Measurements from ENCODE around the gene ZNF385A.
"Not testable (repeated sequence)": the region's sequence is repeated elsewhere in the genome, so short reads cannot be mapped to it uniquely, and the experiment has no call there.

Gene ZNF385A

GRCh38 chr12:54372113-54372806 is 12.3 kb downstream of the ZNF385A start:
- DNase-seq: no peak

GRCh38 chr12:54371328-54372112 is 13.0 kb downstream of the ZNF385A start:
- DNase-seq: no peak

- DNase-seq: no peak
Measured at GRCh38 chr12:54370171-54370730, 14.3 kb downstream of the ZNF385A start.

GRCh38 chr12:54369597-54370131 is 14.9 kb downstream of the ZNF385A start:
- no peak for DNase-seq

- peak; percentile 76 for DNase-seq
Measured at GRCh38 chr12:54368709-54369596, 15.6 kb downstream of the ZNF385A start.

- no peak for DNase-seq
Measured at GRCh38 chr12:54368025-54368708, 16.4 kb downstream of the ZNF385A start.

- no peak for DNase-seq
Measured at GRCh38 chr12:54364413-54364812, 20.1 kb downstream of the ZNF385A start, which contains the start of gene GPR84. Gene GPR84, minus strand, starts transcription at chr12:54364486. Its CDS starts 635 bp downstream, at chr12:54363851.

GRCh38 chr12:54363618-54364017 is 20.9 kb downstream of the ZNF385A start:
- no peak for DNase-seq

GRCh38 chr12:54363047-54363446 is 21.5 kb downstream of the ZNF385A start:
- DNase-seq: no peak

GRCh38 chr12:54360717-54361456 is 23.6 kb downstream of the ZNF385A start:
- peak; percentile 47 for DNase-seq

- no peak for DNase-seq
Measured at GRCh38 chr12:54359762-54360351, 24.7 kb downstream of the ZNF385A start.

GRCh38 chr12:54358945-54359761 is 25.4 kb downstream of the ZNF385A start:
- DNase-seq: peak; percentile 98

GRCh38 chr12:54358191-54358944 is 26.2 kb downstream of the ZNF385A start:
- DNase-seq: no peak

GRCh38 chr12:54357506-54358190 is 26.9 kb downstream of the ZNF385A start:
- DNase-seq: no peak

GRCh38 chr12:54356951-54357356 is 27.6 kb downstream of the ZNF385A start:
- no peak for DNase-seq

GRCh38 chr12:54356228-54356627 is 28.3 kb downstream of the ZNF385A start:
- DNase-seq: no peak

GRCh38 chr12:54355104-54355815 is 29.3 kb downstream of the ZNF385A start:
- no peak for DNase-seq

- DNase-seq: not testable (repeated sequence)
Measured at GRCh38 chr12:54354271-54354670, 30.3 kb downstream of the ZNF385A start.

Data from NCI-H2171 (cell line).